Measurements from ENCODE around the gene TMEM123.

- TF ChIP-seq EZH2 (IDR thresholded peaks at IDR 0.05; ENCODE audit: borderline replicate concordance, low read depth, low read length, poor library complexity, severe bottlenecking) (no peak), CTCF (conservative IDR thresholded peaks at IDR 0.05; ENCODE audit: low read depth, low read length) (no peak)
Measured at GRCh38 chr11:102389253-102389652, 63.3 kb downstream of the TMEM123 start.

All from A673 (cell line).